A549 (cell line): ENCODE measurements around the gene TIRAP. TPM values are rescaled to one million over a fixed set of nuclear protein-coding genes. Genes with fewer than 3 reads are reported as not detected.

Experiments
- BCL3 ChIP-seq: fragments of >200 bp; sonication (Bioruptor Twin); formaldehyde crosslinking; IDR thresholded peaks from 3 replicates; pipeline ENCODE4 v1.6.1; 2016
- BHLHE40 ChIP-seq: IDR thresholded peaks from 2 replicates; pipeline ENCODE4 v1.6.1; 2012; ENCODE audit warnings: low read depth, low read length, inconsistent platforms
- CBX2 ChIP-seq: fragments of 200-600 bp; sonication (generic); IDR thresholded peaks from 2 replicates; pipeline ENCODE4 v1.6.1; 2016; ENCODE audit warnings: low read depth, mild to moderate bottlenecking, borderline replicate concordance
- CEBPB ChIP-seq, 2 experiments: fragments of >200 bp in 1 of 2; sonication (Bioruptor Twin) in 1 of 2; formaldehyde crosslinking in 1 of 2; IDR thresholded peaks; 2 replicates each; pipeline ENCODE4 v1.6.1; 2012 to 2016
- CHD2 ChIP-seq: fragments of 150-350 bp; IDR thresholded peaks from 2 replicates; pipeline ENCODE4 v1.6.1; 2014; ENCODE audit warnings: low read length; ENCODE audit not compliant: partially characterized antibody
- E2F6 ChIP-seq: IDR thresholded peaks from 2 replicates; pipeline ENCODE4 v1.6.1; 2012; ENCODE audit warnings: low read depth, borderline replicate concordance
- GATA3 ChIP-seq: IDR thresholded peaks from 2 replicates; pipeline ENCODE4 v1.6.1; 2012; ENCODE audit warnings: borderline replicate concordance
- HOXA7 ChIP-seq: fragments of 250-450 bp; sonication (Bioruptor Pico); IDR thresholded peaks from 2 replicates; pipeline ENCODE4 v1.5.0; 2020; ENCODE audit warnings: mild to moderate bottlenecking, moderate library complexity
- HOXB5 ChIP-seq: fragments of 250-450 bp; sonication (Bioruptor Pico); IDR thresholded peaks from 2 replicates; pipeline ENCODE4 v1.5.0; 2020; ENCODE audit warnings: mild to moderate bottlenecking, moderate library complexity
- KDM1A ChIP-seq: fragments of 200-600 bp; sonication (generic); IDR thresholded peaks from 2 replicates; pipeline ENCODE4 v1.6.1; 2016; ENCODE audit warnings: low read depth, mild to moderate bottlenecking
- PHF8 ChIP-seq: fragments of 200-600 bp; sonication (generic); IDR thresholded peaks from 2 replicates; pipeline ENCODE4 v1.6.1; 2016; ENCODE audit warnings: low read depth, mild to moderate bottlenecking, antibody characterized with exemption, moderate library complexity, borderline replicate concordance
- POLR2AphosphoS2 ChIP-seq: conservative IDR thresholded peaks from 2 replicates; pipeline ENCODE4 v1.6.1; 2012; ENCODE audit warnings: low read length, improper control_type of control experiment, inconsistent platforms
- REST ChIP-seq: fragments of 200-600 bp; sonication (generic); IDR thresholded peaks from 2 replicates; pipeline ENCODE4 v1.6.1; 2016; ENCODE audit warnings: antibody characterized with exemption, mild to moderate bottlenecking, moderate library complexity
- RNF2 ChIP-seq: fragments of 200-600 bp; sonication (generic); IDR thresholded peaks from 2 replicates; pipeline ENCODE4 v1.6.1; 2016; ENCODE audit warnings: low read depth, mild to moderate bottlenecking, antibody characterized with exemption, moderate library complexity, borderline replicate concordance
- TFCP2L1 ChIP-seq: fragments of 250-450 bp; sonication (Bioruptor Pico); IDR thresholded peaks from 2 replicates; pipeline ENCODE4 v1.5.0; 2021; ENCODE audit warnings: mild to moderate bottlenecking
- ZC3H11A ChIP-seq: fragments of 450-650 bp; IDR thresholded peaks from 2 replicates; pipeline ENCODE4 v1.6.1; 2014; ENCODE audit warnings: antibody characterized with exemption, mild to moderate bottlenecking
- ZFP36 ChIP-seq: fragments of 450-650 bp; IDR thresholded peaks from 2 replicates; pipeline ENCODE4 v1.6.1; 2014; ENCODE audit warnings: borderline replicate concordance; ENCODE audit not compliant: partially characterized antibody
- ZNF302 ChIP-seq: fragments of 250-450 bp; sonication (Bioruptor Pico); IDR thresholded peaks from 2 replicates; pipeline ENCODE4 v1.9.0; 2021; ENCODE audit warnings: inconsistent platforms, mild to moderate bottlenecking, moderate library complexity
- polyA plus RNA-seq, 4 experiments: library from polyadenylated mRNA; depleted of rRNA in 3 of 4; stranded (reverse); fragments of >200 nt; fragmentation: RNase III in 1 of 4; extraction: RNeasy Plus Mini Kit Qiagen cat#74134 plus additional on column Dnase treatment in 1 of 4; gene quantifications; 2 replicates in 3 of 4; 3 replicates in 1 of 4; pipeline ENCODE4 v1.2.3, GENCODE V29; 2011 to 2017
- TF ChIP-seq, protein P1 (sequence below): fragments of 250-450 bp; sonication (Bioruptor Pico); IDR thresholded peaks from 2 replicates; pipeline ENCODE4 v1.5.0; 2021; ENCODE audit warnings: mild to moderate bottlenecking, moderate library complexity, borderline replicate concordance

The TIRAP gene
- polyA plus RNA-seq, 2 of the 4 experiments (the other 2 are of a cell fraction), result 4.5 to 5.4 TPM

DNA sequence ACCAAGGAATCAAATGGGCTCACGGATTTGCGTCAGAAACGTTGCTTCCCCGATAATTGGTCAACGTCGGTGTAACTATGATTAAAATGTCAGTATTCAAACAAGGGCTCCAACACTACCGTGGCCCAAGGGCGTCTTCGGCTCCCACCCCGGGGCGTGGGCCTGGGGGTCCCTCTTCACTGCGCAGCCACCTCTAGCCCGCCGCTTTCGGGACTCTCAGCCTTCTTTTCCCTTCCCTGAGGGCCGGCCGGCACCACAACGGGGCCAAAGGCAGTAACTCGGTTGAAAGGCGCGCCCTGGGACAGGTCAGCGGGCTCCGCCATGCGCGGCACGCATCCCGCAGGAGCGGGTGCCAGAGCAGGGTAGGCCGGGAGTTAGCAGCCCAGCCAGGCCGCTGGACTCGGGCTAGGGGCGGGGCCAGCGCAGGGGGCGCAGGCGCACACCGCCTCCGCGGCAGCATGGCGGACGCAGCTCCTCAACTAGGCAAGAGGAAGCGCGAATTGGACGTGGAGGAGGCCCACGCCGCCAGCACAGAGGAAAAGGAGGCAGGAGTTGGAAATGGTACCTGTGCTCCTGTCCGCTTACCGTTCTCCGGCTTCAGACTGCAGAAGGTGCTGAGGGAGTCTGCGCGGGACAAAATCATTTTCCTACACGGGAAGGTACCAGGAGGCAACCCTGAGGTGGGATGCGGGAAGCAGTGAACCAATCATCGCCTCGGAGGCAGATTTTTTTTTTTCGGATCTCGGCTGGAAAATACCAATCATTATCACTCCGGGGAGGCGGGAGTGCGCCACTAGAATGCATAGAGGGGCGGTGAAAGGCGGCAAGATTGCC is 20.9 kb downstream of the TIRAP start, which contains the start of gene DCPS (continued):
- no peak for TF ChIP-seq CHD2
- no peak for TF ChIP-seq KDM1A
- TF ChIP-seq CEBPB (IDR thresholded peaks at IDR 0.05), result no peak
- TF ChIP-seq RNF2, result no peak
- no peak for TF ChIP-seq ZFP36
- TF ChIP-seq BCL3, result no peak; the same call in 2 of the 3 replicates
- peak; percentile 79 for TF ChIP-seq E2F6
- TF ChIP-seq ZNF302, result no peak
- TF ChIP-seq PHF8, result peak; percentile 99
- no peak for TF ChIP-seq BHLHE40
- no peak for TF ChIP-seq CBX2
- TF ChIP-seq HOXA7 (CRISPR knock-in tag), result no peak
- TF ChIP-seq ZC3H11A, result no peak
- peak; percentile 16; the same call in 1 of the 2 replicates for TF ChIP-seq HOXB5 (CRISPR knock-in tag)
- no peak for TF ChIP-seq GATA3
- TF ChIP-seq, protein P1, sequence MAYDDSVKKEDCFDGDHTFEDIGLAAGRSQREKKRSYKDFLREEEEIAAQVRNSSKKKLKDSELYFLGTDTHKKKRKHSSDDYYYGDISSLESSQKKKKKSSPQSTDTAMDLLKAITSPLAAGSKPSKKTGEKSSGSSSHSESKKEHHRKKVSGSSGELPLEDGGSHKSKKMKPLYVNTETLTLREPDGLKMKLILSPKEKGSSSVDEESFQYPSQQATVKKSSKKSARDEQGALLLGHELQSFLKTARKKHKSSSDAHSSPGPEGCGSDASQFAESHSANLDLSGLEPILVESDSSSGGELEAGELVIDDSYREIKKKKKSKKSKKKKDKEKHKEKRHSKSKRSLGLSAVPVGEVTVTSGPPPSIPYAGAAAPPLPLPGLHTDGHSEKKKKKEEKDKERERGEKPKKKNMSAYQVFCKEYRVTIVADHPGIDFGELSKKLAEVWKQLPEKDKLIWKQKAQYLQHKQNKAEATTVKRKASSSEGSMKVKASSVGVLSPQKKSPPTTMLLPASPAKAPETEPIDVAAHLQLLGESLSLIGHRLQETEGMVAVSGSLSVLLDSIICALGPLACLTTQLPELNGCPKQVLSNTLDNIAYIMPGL (CRISPR knock-in tag), result no peak
- no peak for TF ChIP-seq TFCP2L1 (CRISPR knock-in tag)
- TF ChIP-seq REST, result no peak
- TF ChIP-seq POLR2AphosphoS2, result no peak
- TF ChIP-seq, all 56 proteins: peak for 9
